OCI-LY3 (cell line): ENCODE measurements around the gene CUX1.
"Not testable (repeated sequence)": the region's sequence is repeated elsewhere in the genome, so short reads cannot be mapped to it uniquely, and the experiment has no call there.

Experiments used
- H2AFZ ChIP-seq: fragments of 200-600, 300-600 bp; shearing (Covaris generic); 2 replicates; pipeline ENCODE4 v1.6.0; 2014; ENCODE audit warnings: antibody characterized with exemption, low read depth, low read length
- H3K27ac ChIP-seq: fragments of 200-600, 300-600 bp; sonication (generic); 2 replicates; pipeline ENCODE4 v1.5.1; 2014; ENCODE audit warnings: mild to moderate bottlenecking, low read length, moderate library complexity, mixed read lengths
- H3K27me3 ChIP-seq: fragments of 200-600, 300-600 bp; sonication (generic); 2 replicates; pipeline ENCODE4 v1.6.1; 2014; ENCODE audit warnings: low read depth, low read length, mixed read lengths
- H3K36me3 ChIP-seq: fragments of 200-600, 300-600 bp; sonication (generic); replicated peaks from 2 replicates; pipeline ENCODE3; 2014; ENCODE audit warnings: low read depth, low read length, mixed read lengths
- H3K4me1 ChIP-seq: fragments of 300-600, 200-600 bp; sonication (generic); 2 replicates; pipeline ENCODE4 v1.6.1; 2014; ENCODE audit warnings: low read length, mixed read lengths
- H3K4me2 ChIP-seq: fragments of 200-600, 300-600 bp; sonication (generic); 2 replicates; pipeline ENCODE4 v1.6.1; 2014; ENCODE audit warnings: low read length, mixed read lengths
- H3K4me3 ChIP-seq: fragments of 300-600, 200-600 bp; sonication (generic); 2 replicates; pipeline ENCODE4 v1.5.1; 2014; ENCODE audit warnings: antibody characterized with exemption, mild to moderate bottlenecking, low read length, moderate library complexity
- H3K79me2 ChIP-seq: fragments of 300-600, 200-600 bp; shearing (Covaris generic); 2 replicates; pipeline ENCODE4 v1.6.1; 2014; ENCODE audit warnings: mild to moderate bottlenecking, low read length, mixed read lengths
- H3K9ac ChIP-seq: fragments of 300-600, 200-600 bp; shearing (Covaris generic); 2 replicates; pipeline ENCODE4 v1.6.0; 2014; ENCODE audit warnings: mild to moderate bottlenecking, low read length, moderate library complexity
- H3K9me3 ChIP-seq: fragments of 200-600, 300-600 bp; shearing (Covaris generic); 2 replicates; pipeline ENCODE4 v1.6.1; 2014; ENCODE audit warnings: low read length, mixed read lengths; ENCODE audit not compliant: insufficient read depth
- H4K20me1 ChIP-seq: fragments of 200-600, 300-600 bp; sonication (generic); 2 replicates; pipeline ENCODE4 v1.6.1; 2016; ENCODE audit warnings: low read length, mixed read lengths; ENCODE audit not compliant: insufficient read depth
- EZH2phosphoT487 ChIP-seq: fragments of 200-600 bp; shearing (Covaris generic); IDR thresholded peaks from 2 replicates; pipeline ENCODE4 v1.6.1; 2018; ENCODE audit warnings: antibody characterized with exemption, mixed run types, low read depth
- TF ChIP-seq, protein P1 (sequence below): fragments of 200-600, 300-600 bp; sonication (generic); IDR thresholded peaks from 2 replicates; pipeline ENCODE4 v1.5.1; 2014; ENCODE audit warnings: antibody characterized with exemption, low read length, low read depth

CUX1 gene

DNA sequence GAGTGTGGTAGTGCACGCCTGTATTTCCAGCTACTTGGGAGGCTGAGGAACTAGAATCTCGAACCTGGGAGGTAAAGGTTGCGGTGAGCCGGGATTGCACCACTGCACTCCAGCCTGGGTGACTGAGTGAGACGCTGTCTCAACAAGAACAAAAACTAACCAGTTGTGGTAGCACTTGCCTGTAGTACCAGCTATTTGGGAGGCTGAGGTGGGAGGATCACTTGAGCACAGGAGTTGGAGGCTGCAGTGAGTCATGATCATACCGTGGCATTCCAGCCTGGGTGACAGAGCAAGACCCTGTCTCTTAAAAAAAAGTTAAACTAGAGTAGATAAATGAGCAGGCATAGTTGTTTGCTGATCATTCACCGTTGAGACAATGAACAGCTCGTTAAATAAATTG is 48.9 kb downstream of the CUX1 start:
- H3K9me3 ChIP-seq = peaks cover 6% of the 10 kb centered on the region; the same call in 1 of the 2 replicates
- H4K20me1 ChIP-seq = peaks cover 84% of the 10 kb centered on the region
- peaks cover 4% of the 10 kb centered on the region for H3K36me3 ChIP-seq
- H2AFZ ChIP-seq = no peak overlapping the region
- no peak overlapping the region for H3K27ac ChIP-seq
- no peak for TF ChIP-seq EZH2phosphoT487
- TF ChIP-seq, protein P1, sequence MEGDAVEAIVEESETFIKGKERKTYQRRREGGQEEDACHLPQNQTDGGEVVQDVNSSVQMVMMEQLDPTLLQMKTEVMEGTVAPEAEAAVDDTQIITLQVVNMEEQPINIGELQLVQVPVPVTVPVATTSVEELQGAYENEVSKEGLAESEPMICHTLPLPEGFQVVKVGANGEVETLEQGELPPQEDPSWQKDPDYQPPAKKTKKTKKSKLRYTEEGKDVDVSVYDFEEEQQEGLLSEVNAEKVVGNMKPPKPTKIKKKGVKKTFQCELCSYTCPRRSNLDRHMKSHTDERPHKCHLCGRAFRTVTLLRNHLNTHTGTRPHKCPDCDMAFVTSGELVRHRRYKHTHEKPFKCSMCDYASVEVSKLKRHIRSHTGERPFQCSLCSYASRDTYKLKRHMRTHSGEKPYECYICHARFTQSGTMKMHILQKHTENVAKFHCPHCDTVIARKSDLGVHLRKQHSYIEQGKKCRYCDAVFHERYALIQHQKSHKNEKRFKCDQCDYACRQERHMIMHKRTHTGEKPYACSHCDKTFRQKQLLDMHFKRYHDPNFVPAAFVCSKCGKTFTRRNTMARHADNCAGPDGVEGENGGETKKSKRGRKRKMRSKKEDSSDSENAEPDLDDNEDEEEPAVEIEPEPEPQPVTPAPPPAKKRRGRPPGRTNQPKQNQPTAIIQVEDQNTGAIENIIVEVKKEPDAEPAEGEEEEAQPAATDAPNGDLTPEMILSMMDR = no peak
- no peak overlapping the region for H3K9ac ChIP-seq
- no peak overlapping the region for H3K4me2 ChIP-seq
- H3K27me3 ChIP-seq = no peaks in the 10 kb centered on the region
- peaks cover 84% of the 10 kb centered on the region for H3K79me2 ChIP-seq
- peaks cover 22% of the 10 kb centered on the region for H3K4me1 ChIP-seq
- H3K4me3 ChIP-seq = no peak overlapping the region

GRCh38 chr7:101867265-101867664 is 49.8 kb downstream of the CUX1 start:
- Histone ChIP-seq H3K36me3 (peaks cover 4% of the 10 kb centered on the region), H3K4me3 (no peak overlapping the region), H3K4me2 (no peak overlapping the region), H3K4me1 (peaks cover 21% of the 10 kb centered on the region), H3K79me2 (peaks cover 87% of the 10 kb centered on the region), H3K27ac (no peak overlapping the region), H3K9ac (no peak overlapping the region), H2AFZ (no peak overlapping the region), H3K27me3 (no peaks in the 10 kb centered on the region), H4K20me1 (peaks cover 83% of the 10 kb centered on the region), H3K9me3 (peaks cover 6% of the 10 kb centered on the region; the same call in 1 of the 2 replicates)
- TF ChIP-seq, protein P1 = no peak

GRCh38 chr7:101867681-101868080 is 50.3 kb downstream of the CUX1 start:
- H3K4me2 ChIP-seq, H3K9ac ChIP-seq, H3K36me3 ChIP-seq, H2AFZ ChIP-seq, H3K9me3 ChIP-seq, H3K27ac ChIP-seq, H3K27me3 ChIP-seq, H3K4me3 ChIP-seq: not testable (repeated sequence)
- Histone ChIP-seq H4K20me1 (peaks cover 79% of the 10 kb centered on the region), H3K4me1 (peaks cover 21% of the 10 kb centered on the region), H3K79me2 (peaks cover 83% of the 10 kb centered on the region)

DNA sequence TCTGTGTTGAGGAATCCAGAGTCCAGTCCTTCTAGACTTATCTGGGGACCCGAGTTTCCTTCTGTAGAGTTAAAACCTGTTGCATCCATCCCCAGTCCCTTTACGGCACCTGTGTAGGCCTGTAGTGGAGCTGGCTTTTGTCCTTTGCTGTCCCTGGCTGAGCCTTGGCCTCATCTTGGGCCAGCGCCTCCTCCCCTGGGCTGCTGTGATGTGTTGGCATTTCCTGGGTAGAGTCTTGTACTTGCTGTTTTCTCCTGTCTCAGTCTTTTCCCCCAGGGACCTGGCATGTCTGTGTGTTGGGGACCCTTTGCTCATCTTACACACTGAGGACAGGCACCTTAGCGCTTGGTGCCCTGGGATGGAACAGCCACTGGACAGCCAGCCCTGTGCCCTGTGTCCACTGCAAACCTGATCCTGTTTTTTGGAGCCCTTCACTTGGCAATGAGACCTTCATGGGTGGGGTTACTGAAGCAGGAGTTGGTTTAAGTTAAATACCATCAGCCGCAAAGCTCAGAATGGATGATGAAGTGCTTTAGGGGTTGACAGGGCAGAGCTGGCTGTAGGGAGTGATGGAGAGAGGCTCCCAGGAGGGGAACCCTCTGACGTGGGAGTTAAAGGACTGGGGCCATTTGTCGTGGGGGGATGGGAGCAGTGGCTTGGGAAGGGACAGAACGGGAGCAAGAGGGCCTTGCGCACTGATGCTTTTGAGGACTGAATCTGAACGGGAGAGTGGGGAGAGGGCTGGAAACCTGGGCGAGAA is 50.9 kb downstream of the CUX1 start:
- Histone ChIP-seq H2AFZ (no peak overlapping the region), H3K4me3 (no peak overlapping the region), H3K36me3 (peaks cover 4% of the 10 kb centered on the region), H3K4me2 (no peak overlapping the region), H3K9me3 (peaks cover 6% of the 10 kb centered on the region; the same call in 1 of the 2 replicates), H3K27me3 (no peaks in the 10 kb centered on the region), H3K9ac (no peak overlapping the region), H3K79me2 (peaks cover 77% of the 10 kb centered on the region), H3K27ac (no peak overlapping the region), H4K20me1 (peaks cover 74% of the 10 kb centered on the region), H3K4me1 (peaks cover 21% of the 10 kb centered on the region)
- TF ChIP-seq EZH2phosphoT487 = no peak
- TF ChIP-seq, protein P1 = no peak
